ENCODE measurements around the gene MPC1L.

MPC1L gene

DNA sequence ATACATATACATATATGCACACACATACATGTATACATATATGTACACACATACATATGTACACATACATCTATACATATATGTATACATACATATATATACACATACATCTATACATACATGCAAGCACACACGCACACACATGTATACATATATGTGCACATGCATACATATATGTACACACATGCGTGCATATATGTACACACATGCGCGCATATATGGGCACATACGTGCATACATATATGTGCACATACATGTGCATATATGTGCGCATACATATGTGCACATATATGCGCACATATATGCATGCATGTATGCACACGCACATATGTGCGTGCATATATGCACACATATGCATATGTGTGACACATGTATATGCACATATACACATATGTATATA is 7.3 kb upstream of the MPC1L start (continued):
- TF ChIP-seq, protein P1, sequence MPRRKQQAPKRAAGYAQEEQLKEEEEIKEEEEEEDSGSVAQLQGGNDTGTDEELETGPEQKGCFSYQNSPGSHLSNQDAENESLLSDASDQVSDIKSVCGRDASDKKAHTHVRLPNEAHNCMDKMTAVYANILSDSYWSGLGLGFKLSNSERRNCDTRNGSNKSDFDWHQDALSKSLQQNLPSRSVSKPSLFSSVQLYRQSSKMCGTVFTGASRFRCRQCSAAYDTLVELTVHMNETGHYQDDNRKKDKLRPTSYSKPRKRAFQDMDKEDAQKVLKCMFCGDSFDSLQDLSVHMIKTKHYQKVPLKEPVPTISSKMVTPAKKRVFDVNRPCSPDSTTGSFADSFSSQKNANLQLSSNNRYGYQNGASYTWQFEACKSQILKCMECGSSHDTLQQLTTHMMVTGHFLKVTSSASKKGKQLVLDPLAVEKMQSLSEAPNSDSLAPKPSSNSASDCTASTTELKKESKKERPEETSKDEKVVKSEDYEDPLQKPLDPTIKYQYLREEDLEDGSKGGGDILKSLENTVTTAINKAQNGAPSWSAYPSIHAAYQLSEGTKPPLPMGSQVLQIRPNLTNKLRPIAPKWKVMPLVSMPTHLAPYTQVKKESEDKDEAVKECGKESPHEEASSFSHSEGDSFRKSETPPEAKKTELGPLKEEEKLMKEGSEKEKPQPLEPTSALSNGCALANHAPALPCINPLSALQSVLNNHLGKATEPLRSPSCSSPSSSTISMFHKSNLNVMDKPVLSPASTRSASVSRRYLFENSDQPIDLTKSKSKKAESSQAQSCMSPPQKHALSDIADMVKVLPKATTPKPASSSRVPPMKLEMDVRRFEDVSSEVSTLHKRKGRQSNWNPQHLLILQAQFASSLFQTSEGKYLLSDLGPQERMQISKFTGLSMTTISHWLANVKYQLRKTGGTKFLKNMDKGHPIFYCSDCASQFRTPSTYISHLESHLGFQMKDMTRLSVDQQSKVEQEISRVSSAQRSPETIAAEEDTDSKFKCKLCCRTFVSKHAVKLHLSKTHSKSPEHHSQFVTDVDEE (CRISPR knock-in tag; IDR thresholded peaks at IDR 0.05), result no peak

DNA sequence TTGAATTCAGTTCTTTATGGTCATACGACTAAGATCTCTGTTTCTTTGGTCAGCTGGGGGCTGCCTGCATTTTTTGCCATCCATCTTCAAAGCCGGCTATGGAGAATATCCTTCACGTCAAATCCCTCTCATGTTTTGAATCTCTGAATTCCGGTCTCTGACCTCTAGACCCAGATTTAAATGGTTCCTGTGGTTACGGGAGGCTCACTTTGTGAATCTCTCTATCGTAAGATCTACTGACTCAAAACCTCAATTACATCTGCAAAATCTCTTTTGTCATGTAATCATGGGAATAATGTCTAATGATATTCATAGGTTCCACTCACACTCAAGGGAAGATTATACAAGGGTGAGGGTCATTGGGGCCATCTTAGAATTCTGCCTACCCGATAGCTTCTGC is 5.7 kb upstream of the MPC1L start:
- no peak for TF ChIP-seq ARNTL (CRISPR knock-in tag; IDR thresholded peaks at IDR 0.05; ENCODE audit: borderline replicate concordance, low read depth)
- TF ChIP-seq PATZ1 (CRISPR knock-in tag; IDR thresholded peaks at IDR 0.05; ENCODE audit: borderline replicate concordance), result no peak
- no peak for TF ChIP-seq ISL1 (CRISPR knock-in tag; IDR thresholded peaks at IDR 0.05)
- no peak for TF ChIP-seq TCF4 (CRISPR knock-in tag; IDR thresholded peaks at IDR 0.05; ENCODE audit: borderline replicate concordance)
- TF ChIP-seq SNAI2 (CRISPR knock-in tag; IDR thresholded peaks at IDR 0.05), result no peak
- no peak for TF ChIP-seq ZFP30 (CRISPR knock-in tag; IDR thresholded peaks at IDR 0.05)
- TF ChIP-seq PPARA (CRISPR knock-in tag; IDR thresholded peaks at IDR 0.05; ENCODE audit: borderline replicate concordance), result no peak
- TF ChIP-seq ZC3H10 (CRISPR knock-in tag; IDR thresholded peaks at IDR 0.05), result no peak
- TF ChIP-seq ZNF8 (CRISPR knock-in tag; IDR thresholded peaks at IDR 0.05), result no peak
- TF ChIP-seq POU6F1 (CRISPR knock-in tag; IDR thresholded peaks at IDR 0.05; ENCODE audit: borderline replicate concordance, low read depth), result no peak
- ATAC-seq, result no peak

GRCh38 chrX:40622479-40623138 is 619 bp upstream of the MPC1L start:
- TF ChIP-seq ZC3H10 (CRISPR knock-in tag; IDR thresholded peaks at IDR 0.05) (no peak), ISL1 (CRISPR knock-in tag; IDR thresholded peaks at IDR 0.05) (no peak), ZNF8 (CRISPR knock-in tag; IDR thresholded peaks at IDR 0.05) (no peak), CREB5 (CRISPR knock-in tag; IDR thresholded peaks at IDR 0.05; ENCODE audit: low read depth) (no peak), ZNF565 (CRISPR knock-in tag; conservative IDR thresholded peaks at IDR 0.05; ENCODE audit: low read depth) (no peak), ARNTL (CRISPR knock-in tag; IDR thresholded peaks at IDR 0.05; ENCODE audit: borderline replicate concordance, low read depth) (no peak), PPARA (CRISPR knock-in tag; IDR thresholded peaks at IDR 0.05; ENCODE audit: borderline replicate concordance) (no peak), RARB (CRISPR knock-in tag; IDR thresholded peaks at IDR 0.05) (no peak), CSRNP3 (CRISPR knock-in tag; IDR thresholded peaks at IDR 0.05) (no peak), TCF4 (CRISPR knock-in tag; IDR thresholded peaks at IDR 0.05; ENCODE audit: borderline replicate concordance) (no peak), OSR1 (CRISPR knock-in tag; IDR thresholded peaks at IDR 0.05) (no peak)
- TF ChIP-seq, protein P1 (CRISPR knock-in tag; IDR thresholded peaks at IDR 0.05), result no peak
- peak; percentile 47 for ATAC-seq
